Skeletal muscle tissue (tissue), 4 donors: ENCODE results near the gene SCN8A. TPM values are rescaled to one million over a fixed set of nuclear protein-coding genes. Genes with fewer than 3 reads are reported as not detected.

Experiments used
- H3K27ac ChIP-seq: one replicate; pipeline ENCODE4 v1.7.0; 2013; ENCODE audit warnings: mild to moderate bottlenecking, low read depth, low read length, inconsistent platforms
- H3K27me3 ChIP-seq, 3 donors: one replicate each; pipeline ENCODE4 v1.7.0; 2013; ENCODE audit warnings: low read length in 3 of 3; ENCODE audit not compliant: control insufficient read depth in 3 of 3, insufficient read depth in 3 of 3
- H3K36me3 ChIP-seq, 3 donors: one replicate each; pipeline ENCODE4 v1.7.0; 2013; ENCODE audit warnings: low read length in 3 of 3; ENCODE audit not compliant: control insufficient read depth in 3 of 3, insufficient read depth in 3 of 3
- H3K4me1 ChIP-seq, 3 donors: one replicate each; pipeline ENCODE4 v1.7.0; 2013; ENCODE audit warnings: low read length in 3 of 3, mild to moderate bottlenecking in 3 of 3; ENCODE audit not compliant: control insufficient read depth in 3 of 3, insufficient read depth in 3 of 3
- H3K4me3 ChIP-seq, 3 donors: one replicate each; pipeline ENCODE4 v1.7.0; 2013; ENCODE audit warnings: low read length in 3 of 3
- H3K9ac ChIP-seq, 3 donors: one replicate each; pipeline ENCODE4 v1.7.0; 2013; ENCODE audit warnings: low read length in 3 of 3, mild to moderate bottlenecking in 3 of 3, moderate library complexity in 2 of 3, low read depth in 1 of 3
- H3K9me3 ChIP-seq, 3 donors: one replicate each; pipeline ENCODE4 v1.7.0; 2013; ENCODE audit warnings: low read length in 3 of 3; ENCODE audit not compliant: control insufficient read depth in 3 of 3
- total RNA-seq: library from RNA; depleted of rRNA; stranded (reverse); fragments of >200 nt; gene quantifications from one replicate; pipeline ENCODE4 v1.2.3, GENCODE V29; 2014
- donor health status: Osteomylitis.

The SCN8A gene
- total RNA-seq, 1 donor from 2014 or later: 0.52 TPM

GRCh38 chr12:51749986-51750317 is 158.9 kb downstream of the SCN8A start:
- Histone ChIP-seq H3K4me3 (no peak overlapping the region), H3K27ac (no peak overlapping the region), H3K4me1 (peaks cover 0 to 3% (median 3%) of the 10 kb centered on the region in 3 donors), H3K27me3 (no peaks in the 10 kb centered on the region), H3K9me3 (no peaks in the 10 kb centered on the region), H3K9ac (no peak overlapping the region), H3K36me3 (no peaks in the 10 kb centered on the region)

- no peaks in the 10 kb centered on the region for H3K36me3 ChIP-seq
- H3K4me1 ChIP-seq: peaks cover 0 to 3% (median 2%) of the 10 kb centered on the region in 3 donors
- H3K4me3 ChIP-seq: no peak overlapping the region
- no peak overlapping the region for H3K27ac ChIP-seq
- no peaks in the 10 kb centered on the region for H3K9me3 ChIP-seq
- H3K9ac ChIP-seq: no peak overlapping the region
- no peaks in the 10 kb centered on the region for H3K27me3 ChIP-seq
Measured at GRCh38 chr12:51751661-51752060, 160.6 kb downstream of the SCN8A start.

DNA sequence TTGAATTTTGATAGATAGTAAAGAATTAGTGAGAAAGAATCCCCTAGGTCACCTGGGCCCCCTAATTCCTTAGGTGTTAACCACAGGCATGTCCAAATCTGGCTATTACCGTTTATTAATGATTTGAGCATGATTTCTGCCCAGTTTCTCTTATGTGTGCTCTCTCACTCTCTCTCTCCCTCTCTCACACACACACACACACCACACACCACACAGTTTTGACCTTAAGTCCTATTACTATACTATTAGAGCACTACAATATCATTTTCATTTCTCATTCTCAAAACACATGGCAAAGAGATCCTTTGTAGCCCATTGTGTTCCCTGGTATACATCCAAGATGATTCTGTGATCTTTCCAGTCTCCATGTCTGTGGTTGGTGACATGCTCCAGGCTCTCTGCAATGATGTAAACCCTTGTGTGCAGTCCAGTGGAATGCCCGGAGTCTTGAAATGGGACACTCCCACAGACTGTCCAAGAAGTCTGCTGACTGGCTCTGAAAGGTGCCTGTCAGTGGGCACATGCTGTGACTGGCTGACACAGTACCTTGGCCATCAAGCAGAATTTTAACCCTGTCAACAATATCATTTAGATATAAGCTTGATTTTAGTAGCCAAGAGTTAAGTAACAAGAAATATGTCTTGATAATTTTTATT is 161.3 kb downstream of the SCN8A start:
- H3K4me3 ChIP-seq: no peak overlapping the region
- H3K9me3 ChIP-seq: no peaks in the 10 kb centered on the region
- peaks cover 0 to 3% (median 0%) of the 10 kb centered on the region in 3 donors for H3K4me1 ChIP-seq
- no peaks in the 10 kb centered on the region for H3K36me3 ChIP-seq
- H3K9ac ChIP-seq: no peak overlapping the region
- no peaks in the 10 kb centered on the region for H3K27me3 ChIP-seq
- no peak overlapping the region for H3K27ac ChIP-seq

DNA sequence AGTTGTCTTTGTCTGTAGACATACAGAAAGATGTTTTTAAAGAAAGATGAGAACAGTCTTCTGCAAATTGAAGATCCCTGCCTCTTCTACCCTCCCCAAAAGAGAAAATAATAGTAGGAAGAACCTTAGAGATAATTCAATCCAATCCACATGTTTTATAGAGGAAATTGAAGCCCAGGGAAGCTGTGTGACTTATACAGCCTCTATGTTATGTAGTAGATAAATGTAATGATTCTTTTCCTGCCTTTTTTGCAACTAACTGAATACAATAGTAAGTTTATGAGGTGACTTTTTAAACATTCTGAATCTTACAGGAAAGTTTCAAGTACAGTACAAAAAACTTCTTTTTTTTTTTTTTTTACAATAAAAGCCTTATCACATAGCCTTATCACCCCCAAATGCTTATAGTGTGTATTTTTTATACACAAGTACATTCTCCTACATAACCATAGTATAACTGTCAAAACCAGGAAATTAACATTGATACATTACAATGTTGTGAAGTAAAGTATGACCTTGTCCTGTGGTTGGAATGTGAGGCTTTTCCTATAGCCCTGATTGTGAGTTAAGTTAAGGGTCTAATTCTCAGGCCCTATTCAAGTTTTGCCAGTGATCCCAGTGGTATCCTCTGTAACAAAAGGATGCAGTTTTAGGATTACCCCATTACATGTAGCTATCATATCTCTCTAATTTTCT is 163.1 kb downstream of the SCN8A start:
- no peaks in the 10 kb centered on the region for H3K9me3 ChIP-seq
- H3K27ac ChIP-seq: no peak overlapping the region
- no peak overlapping the region for H3K4me3 ChIP-seq
- H3K4me1 ChIP-seq: peaks cover 0 to 3% (median 0%) of the 10 kb centered on the region in 3 donors
- no peak overlapping the region for H3K9ac ChIP-seq
- H3K27me3 ChIP-seq: no peaks in the 10 kb centered on the region
- no peaks in the 10 kb centered on the region for H3K36me3 ChIP-seq

DNA sequence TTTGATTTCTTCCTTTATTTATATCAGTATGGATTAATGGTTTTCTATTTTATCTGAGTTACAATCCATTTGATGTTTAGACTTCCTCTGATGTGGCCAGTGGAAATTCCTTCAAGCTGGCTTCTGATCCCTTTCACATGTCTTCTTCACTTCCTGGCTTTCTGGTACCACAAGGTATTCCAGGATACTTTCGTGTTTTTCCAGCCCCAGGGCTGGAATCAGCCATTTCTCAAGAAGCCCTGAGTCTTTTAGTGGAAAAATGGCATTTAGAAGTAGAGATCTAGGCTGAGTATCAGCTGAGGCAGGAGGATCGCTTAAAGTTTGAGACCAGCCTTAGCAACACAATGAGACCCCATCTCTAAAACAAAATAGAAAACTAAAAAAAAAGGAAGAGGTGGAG is 164.2 kb downstream of the SCN8A start:
- no peak overlapping the region for H3K9ac ChIP-seq
- no peaks in the 10 kb centered on the region for H3K36me3 ChIP-seq
- H3K4me1 ChIP-seq: peaks cover 0 to 3% (median 0%) of the 10 kb centered on the region in 3 donors
- H3K27ac ChIP-seq: no peak overlapping the region
- H3K9me3 ChIP-seq: no peaks in the 10 kb centered on the region
- no peak overlapping the region for H3K4me3 ChIP-seq
- H3K27me3 ChIP-seq: no peaks in the 10 kb centered on the region

DNA sequence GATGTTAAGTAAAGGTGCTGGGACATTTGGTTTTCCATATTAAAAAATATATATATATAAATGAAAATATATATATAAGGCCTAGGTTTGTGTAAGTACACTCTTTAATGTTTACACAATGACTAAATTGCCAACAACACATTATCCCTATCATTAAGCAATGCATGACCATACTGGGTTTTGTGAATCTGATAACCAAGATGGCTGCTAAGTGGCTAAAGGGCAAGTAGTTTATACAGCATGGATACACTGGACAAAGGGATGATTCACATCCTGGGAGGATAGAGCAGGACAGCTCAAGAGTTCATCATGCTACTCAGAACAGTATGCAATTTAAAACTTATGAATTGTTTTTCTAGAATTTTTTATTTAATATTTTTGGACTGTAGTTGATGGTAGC is 168.1 kb downstream of the SCN8A start:
- no peak overlapping the region for H3K4me3 ChIP-seq
- no peaks in the 10 kb centered on the region for H3K27me3 ChIP-seq
- H3K9ac ChIP-seq: no peak overlapping the region
- no peak overlapping the region for H3K27ac ChIP-seq
- H3K36me3 ChIP-seq: no peaks in the 10 kb centered on the region
- no peaks in the 10 kb centered on the region for H3K4me1 ChIP-seq
- H3K9me3 ChIP-seq: no peaks in the 10 kb centered on the region

- H3K4me3 ChIP-seq: no peak overlapping the region
- H3K36me3 ChIP-seq: no peaks in the 10 kb centered on the region
- H3K9me3 ChIP-seq: no peaks in the 10 kb centered on the region
- H3K27ac ChIP-seq: no peak overlapping the region
- no peak overlapping the region for H3K9ac ChIP-seq
- H3K27me3 ChIP-seq: no peaks in the 10 kb centered on the region
- no peaks in the 10 kb centered on the region for H3K4me1 ChIP-seq
Measured at GRCh38 chr12:51759695-51760094, 168.7 kb downstream of the SCN8A start.

DNA sequence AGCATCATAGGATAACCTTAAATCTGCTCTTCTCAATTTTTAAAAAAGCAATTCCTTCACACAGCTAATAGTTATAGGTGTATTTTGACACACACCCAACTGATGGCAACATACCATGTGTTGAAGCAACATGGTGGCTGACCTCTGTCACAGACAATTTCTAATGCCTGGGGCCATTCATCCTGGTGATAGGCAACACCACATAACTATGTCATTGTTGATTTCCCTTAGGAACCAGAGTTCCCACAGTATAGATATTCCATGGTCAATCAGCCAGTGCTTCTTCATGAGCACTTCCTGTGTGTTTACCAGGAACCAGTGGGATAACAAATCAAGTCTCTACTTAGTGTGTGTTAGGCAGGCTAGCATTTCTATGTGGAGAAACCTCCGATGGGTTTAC is 169.2 kb downstream of the SCN8A start:
- Histone ChIP-seq H3K9me3 (no peaks in the 10 kb centered on the region), H3K27ac (no peak overlapping the region), H3K4me1 (no peaks in the 10 kb centered on the region), H3K36me3 (no peaks in the 10 kb centered on the region), H3K4me3 (no peak overlapping the region), H3K9ac (no peak overlapping the region), H3K27me3 (no peaks in the 10 kb centered on the region)

- Histone ChIP-seq H3K9ac (no peak overlapping the region), H3K36me3 (no peaks in the 10 kb centered on the region), H3K27ac (no peak overlapping the region), H3K9me3 (no peaks in the 10 kb centered on the region), H3K4me1 (no peaks in the 10 kb centered on the region), H3K27me3 (no peaks in the 10 kb centered on the region), H3K4me3 (no peak overlapping the region)
Measured at GRCh38 chr12:51763743-51764142, 172.7 kb downstream of the SCN8A start.

DNA sequence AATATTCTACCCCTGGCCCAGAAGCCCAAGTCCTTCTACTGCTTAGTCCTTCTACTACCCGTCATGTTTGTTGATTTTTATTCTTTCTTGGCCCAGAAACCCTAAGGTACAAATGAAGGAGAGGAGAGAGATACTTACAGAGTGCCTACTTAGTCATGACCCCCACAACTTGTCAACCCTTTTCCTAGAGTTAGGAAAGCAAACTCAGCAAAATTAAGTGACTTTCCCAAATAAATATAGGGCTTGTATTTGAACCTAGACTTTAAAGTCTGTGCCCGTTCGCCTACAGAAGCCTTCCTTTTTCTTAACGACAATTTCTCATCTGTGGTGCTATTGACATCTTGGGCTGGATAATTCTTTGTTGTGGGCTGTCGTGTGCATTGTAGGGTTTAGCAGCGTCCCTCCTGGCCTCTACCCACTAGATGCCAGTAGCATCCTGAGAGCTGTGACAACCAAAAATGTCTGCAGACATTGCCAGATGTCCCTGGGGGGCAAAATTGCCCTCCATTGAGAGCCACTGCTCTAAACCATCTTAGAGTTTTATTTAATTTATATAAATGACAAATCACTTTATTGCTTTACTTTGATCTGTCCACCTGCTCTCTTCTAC is 175.1 kb downstream of the SCN8A start:
- Histone ChIP-seq H3K27me3 (no peaks in the 10 kb centered on the region), H3K9me3 (no peaks in the 10 kb centered on the region), H3K27ac (no peak overlapping the region), H3K36me3 (no peaks in the 10 kb centered on the region), H3K4me3 (no peak overlapping the region), H3K9ac (no peak overlapping the region), H3K4me1 (no peaks in the 10 kb centered on the region)
